SK-N-SH treated with all-trans-retinoic acid at 6 μM for 48 hours (cell line): ENCODE measurements around the gene RRP12.

Experiments used
- ATAC-seq: fragments of 200-7000 bp; cut with Tn5 transposase; 3 replicates; pipeline ENCODE4 v1.9.1; 2020; ENCODE audit warnings: mild to moderate bottlenecking, moderate library complexity
- ARNTL ChIP-seq: fragments of 450-650 bp; formaldehyde crosslinking; IDR thresholded peaks from 2 replicates; pipeline ENCODE4 v1.5.0; 2020; ENCODE audit warnings: low read depth, mild to moderate bottlenecking, moderate library complexity, borderline replicate concordance
- BACH2 ChIP-seq: fragments of 250-450 bp; sonication (Bioruptor Pico); IDR thresholded peaks from 2 replicates; pipeline ENCODE4 v1.9.0; 2021; ENCODE audit warnings: mild to moderate bottlenecking, borderline replicate concordance
- CREB5 ChIP-seq: fragments of 250-450 bp; sonication (Bioruptor Pico); IDR thresholded peaks from 2 replicates; pipeline ENCODE4 v1.5.1; 2020; ENCODE audit warnings: low read depth, mild to moderate bottlenecking, moderate library complexity
- CSDC2 ChIP-seq: fragments of 250-450 bp; sonication (Bioruptor Pico); IDR thresholded peaks from 2 replicates; pipeline ENCODE4 v1.5.0; 2020; ENCODE audit warnings: mild to moderate bottlenecking, moderate library complexity
- ESRRG ChIP-seq: fragments of 250-450 bp; sonication (Bioruptor Pico); IDR thresholded peaks from 2 replicates; pipeline ENCODE4 v1.6.1; 2021; ENCODE audit warnings: mild to moderate bottlenecking
- GLIS3 ChIP-seq: fragments of 250-450 bp; sonication (Bioruptor Pico); IDR thresholded peaks from 2 replicates; pipeline ENCODE4 v1.5.0; 2020; ENCODE audit warnings: mild to moderate bottlenecking, moderate library complexity
- ISL1 ChIP-seq: fragments of 250-450 bp; sonication (Bioruptor Pico); IDR thresholded peaks from 2 replicates; pipeline ENCODE4 v2.1.2; 2022; ENCODE audit warnings: mild to moderate bottlenecking, moderate library complexity
- OSR1 ChIP-seq: fragments of 250-450 bp; sonication (Bioruptor Pico); IDR thresholded peaks from 2 replicates; pipeline ENCODE4 v1.8.0; 2022; ENCODE audit warnings: moderate library complexity, mild to moderate bottlenecking, inconsistent platforms
- PATZ1 ChIP-seq: fragments of 250-450 bp; sonication (Bioruptor Pico); IDR thresholded peaks from 2 replicates; pipeline ENCODE4 v1.8.0; 2020; ENCODE audit warnings: mild to moderate bottlenecking, moderate library complexity, borderline replicate concordance
- PPARA ChIP-seq: fragments of 250-450 bp; sonication (Bioruptor Pico); IDR thresholded peaks from 2 replicates; pipeline ENCODE4 v1.5.0; 2020; ENCODE audit warnings: mild to moderate bottlenecking, borderline replicate concordance
- RARB ChIP-seq: fragments of 250-450 bp; sonication (Bioruptor Pico); IDR thresholded peaks from 2 replicates; pipeline ENCODE4 v1.8.0; 2021; ENCODE audit warnings: mild to moderate bottlenecking, moderate library complexity
- SNAI2 ChIP-seq: fragments of 250-450 bp; sonication (Bioruptor Pico); IDR thresholded peaks from 2 replicates; pipeline ENCODE4 v1.5.0; 2020; ENCODE audit warnings: mild to moderate bottlenecking, moderate library complexity
- TCF4 ChIP-seq: fragments of 250-450 bp; sonication (Bioruptor Pico); IDR thresholded peaks from 2 replicates; pipeline ENCODE4 v1.8.0; 2021; ENCODE audit warnings: mild to moderate bottlenecking, moderate library complexity, borderline replicate concordance
- TOX ChIP-seq: fragments of 250-450 bp; sonication (Bioruptor Pico); IDR thresholded peaks from 2 replicates; pipeline ENCODE4 v1.8.0; 2021; ENCODE audit warnings: mild to moderate bottlenecking, moderate library complexity, borderline replicate concordance
- ZC3H10 ChIP-seq: fragments of 250-450 bp; sonication (Bioruptor Pico); IDR thresholded peaks from 2 replicates; pipeline ENCODE4 v1.5.1; 2021; ENCODE audit warnings: mild to moderate bottlenecking, moderate library complexity
- ZFP3 ChIP-seq: fragments of 250-450 bp; sonication (Bioruptor Pico); IDR thresholded peaks from 2 replicates; pipeline ENCODE4 v1.5.0; 2020; ENCODE audit warnings: mild to moderate bottlenecking, moderate library complexity
- ZFP30 ChIP-seq: fragments of 450-650 bp; formaldehyde crosslinking; IDR thresholded peaks from 2 replicates; pipeline ENCODE4 v1.5.0; 2022; ENCODE audit warnings: mild to moderate bottlenecking, moderate library complexity
- ZNF565 ChIP-seq: fragments of 450-650 bp; formaldehyde crosslinking; conservative IDR thresholded peaks from 2 replicates; pipeline ENCODE4 v1.5.0; 2020; ENCODE audit warnings: low read depth, mild to moderate bottlenecking, moderate library complexity
- ZNF70 ChIP-seq: fragments of 450-650 bp; formaldehyde crosslinking; IDR thresholded peaks from 2 replicates; pipeline ENCODE4 v1.5.0; 2020; ENCODE audit warnings: mild to moderate bottlenecking, moderate library complexity
- ZNF8 ChIP-seq: fragments of 450-650 bp; formaldehyde crosslinking; IDR thresholded peaks from 2 replicates; pipeline ENCODE4 v1.5.0; 2020; ENCODE audit warnings: mild to moderate bottlenecking, moderate library complexity
- TF ChIP-seq, protein P1 (sequence below): fragments of 250-450 bp; sonication (Bioruptor Pico); IDR thresholded peaks from 2 replicates; pipeline ENCODE4 v1.5.0; 2020; ENCODE audit warnings: mild to moderate bottlenecking, moderate library complexity
- TF ChIP-seq, protein P2 (sequence below): fragments of 250-450 bp; sonication (Bioruptor Pico); IDR thresholded peaks from 2 replicates; pipeline ENCODE4 v1.8.0; 2021; ENCODE audit warnings: low read depth, mild to moderate bottlenecking, moderate library complexity, borderline replicate concordance

The RRP12 gene

DNA sequence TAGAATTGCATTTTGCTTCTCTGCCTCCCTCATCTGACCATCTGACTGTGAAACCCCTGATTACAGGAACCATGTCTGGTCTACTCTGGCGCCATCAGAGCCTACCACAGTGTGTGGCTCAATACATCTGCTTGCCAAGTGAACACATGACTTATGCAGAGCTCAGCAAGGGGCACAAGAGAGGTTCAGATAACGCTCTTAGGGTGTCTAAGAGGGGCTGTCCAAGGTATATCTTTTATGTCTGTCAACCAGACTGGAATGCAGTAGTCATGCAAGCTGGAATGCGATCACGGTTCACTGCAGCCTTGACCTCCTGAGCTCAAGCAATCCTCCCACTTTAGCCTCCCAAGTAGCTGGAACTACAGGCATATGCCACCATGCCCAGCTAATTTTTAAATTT, 10.3 kb upstream of the RRP12 start (continued):
- TF ChIP-seq BACH2 (CRISPR knock-in tag) (no peak), OSR1 (CRISPR knock-in tag) (no peak), CSDC2 (CRISPR knock-in tag) (no peak), ZC3H10 (no peak), ZNF70 (CRISPR knock-in tag) (no peak), TCF4 (CRISPR knock-in tag) (no peak)

DNA sequence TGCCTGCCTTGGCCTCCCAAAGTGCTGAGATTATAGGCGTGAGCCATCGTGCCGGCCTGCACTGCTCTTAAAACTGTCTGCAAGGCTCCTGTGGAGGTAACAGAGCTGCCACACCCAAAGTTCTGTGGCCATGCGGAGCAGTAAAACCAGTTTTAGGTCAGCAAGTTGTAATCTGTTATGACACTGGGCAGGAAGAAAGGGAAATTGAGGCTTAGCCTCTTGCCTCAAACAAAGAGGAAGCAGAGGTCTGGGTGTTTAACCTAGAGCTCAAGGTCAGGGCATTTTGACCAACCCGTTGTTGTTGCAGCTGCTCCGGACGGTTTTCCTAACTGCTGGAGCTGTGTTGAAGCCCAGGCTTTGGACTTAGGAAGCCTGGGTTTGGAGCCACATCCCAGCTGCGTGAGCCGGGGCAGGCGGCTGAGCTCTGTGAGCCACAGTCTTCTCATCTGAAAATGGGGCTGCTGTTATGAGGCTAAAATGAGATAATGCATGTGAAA, 7.4 kb upstream of the RRP12 start:
- TF ChIP-seq ZFP3 (CRISPR knock-in tag) (no peak), ZNF70 (CRISPR knock-in tag) (no peak), CREB5 (no peak), ZNF8 (no peak), ZC3H10 (no peak), ZNF565 (CRISPR knock-in tag) (no peak), GLIS3 (CRISPR knock-in tag) (no peak), PPARA (CRISPR knock-in tag) (no peak), PATZ1 (CRISPR knock-in tag) (no peak), SNAI2 (CRISPR knock-in tag) (no peak), ZFP30 (no peak), BACH2 (CRISPR knock-in tag) (no peak), CSDC2 (CRISPR knock-in tag) (no peak), ARNTL (CRISPR knock-in tag) (no peak), ESRRG (CRISPR knock-in tag) (no peak), TOX (CRISPR knock-in tag) (no peak)
- TF ChIP-seq, protein P1, sequence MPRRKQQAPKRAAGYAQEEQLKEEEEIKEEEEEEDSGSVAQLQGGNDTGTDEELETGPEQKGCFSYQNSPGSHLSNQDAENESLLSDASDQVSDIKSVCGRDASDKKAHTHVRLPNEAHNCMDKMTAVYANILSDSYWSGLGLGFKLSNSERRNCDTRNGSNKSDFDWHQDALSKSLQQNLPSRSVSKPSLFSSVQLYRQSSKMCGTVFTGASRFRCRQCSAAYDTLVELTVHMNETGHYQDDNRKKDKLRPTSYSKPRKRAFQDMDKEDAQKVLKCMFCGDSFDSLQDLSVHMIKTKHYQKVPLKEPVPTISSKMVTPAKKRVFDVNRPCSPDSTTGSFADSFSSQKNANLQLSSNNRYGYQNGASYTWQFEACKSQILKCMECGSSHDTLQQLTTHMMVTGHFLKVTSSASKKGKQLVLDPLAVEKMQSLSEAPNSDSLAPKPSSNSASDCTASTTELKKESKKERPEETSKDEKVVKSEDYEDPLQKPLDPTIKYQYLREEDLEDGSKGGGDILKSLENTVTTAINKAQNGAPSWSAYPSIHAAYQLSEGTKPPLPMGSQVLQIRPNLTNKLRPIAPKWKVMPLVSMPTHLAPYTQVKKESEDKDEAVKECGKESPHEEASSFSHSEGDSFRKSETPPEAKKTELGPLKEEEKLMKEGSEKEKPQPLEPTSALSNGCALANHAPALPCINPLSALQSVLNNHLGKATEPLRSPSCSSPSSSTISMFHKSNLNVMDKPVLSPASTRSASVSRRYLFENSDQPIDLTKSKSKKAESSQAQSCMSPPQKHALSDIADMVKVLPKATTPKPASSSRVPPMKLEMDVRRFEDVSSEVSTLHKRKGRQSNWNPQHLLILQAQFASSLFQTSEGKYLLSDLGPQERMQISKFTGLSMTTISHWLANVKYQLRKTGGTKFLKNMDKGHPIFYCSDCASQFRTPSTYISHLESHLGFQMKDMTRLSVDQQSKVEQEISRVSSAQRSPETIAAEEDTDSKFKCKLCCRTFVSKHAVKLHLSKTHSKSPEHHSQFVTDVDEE (CRISPR knock-in tag) = no peak
- TF ChIP-seq, protein P2, sequence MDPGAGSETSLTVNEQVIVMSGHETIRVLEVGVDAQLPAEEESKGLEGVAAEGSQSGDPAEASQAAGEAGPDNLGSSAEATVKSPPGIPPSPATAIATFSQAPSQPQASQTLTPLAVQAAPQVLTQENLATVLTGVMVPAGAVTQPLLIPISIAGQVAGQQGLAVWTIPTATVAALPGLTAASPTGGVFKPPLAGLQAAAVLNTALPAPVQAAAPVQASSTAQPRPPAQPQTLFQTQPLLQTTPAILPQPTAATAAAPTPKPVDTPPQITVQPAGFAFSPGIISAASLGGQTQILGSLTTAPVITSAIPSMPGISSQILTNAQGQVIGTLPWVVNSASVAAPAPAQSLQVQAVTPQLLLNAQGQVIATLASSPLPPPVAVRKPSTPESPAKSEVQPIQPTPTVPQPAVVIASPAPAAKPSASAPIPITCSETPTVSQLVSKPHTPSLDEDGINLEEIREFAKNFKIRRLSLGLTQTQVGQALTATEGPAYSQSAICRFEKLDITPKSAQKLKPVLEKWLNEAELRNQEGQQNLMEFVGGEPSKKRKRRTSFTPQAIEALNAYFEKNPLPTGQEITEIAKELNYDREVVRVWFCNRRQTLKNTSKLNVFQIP (CRISPR knock-in tag) = no peak
- ATAC-seq = no peak

DNA sequence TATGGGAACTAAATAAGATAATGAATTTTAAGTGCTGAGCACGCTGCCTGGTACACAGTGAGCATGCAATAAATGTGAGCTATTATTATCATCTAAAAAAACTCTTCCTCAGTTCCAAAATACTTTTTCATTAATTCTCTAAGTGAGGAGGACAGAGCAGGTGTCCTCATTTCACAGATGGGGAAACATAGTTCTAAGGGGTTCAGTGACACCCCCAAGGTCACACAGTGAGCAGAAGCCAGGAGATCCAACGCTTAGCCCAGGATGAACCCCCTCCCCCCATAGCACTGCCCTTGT, 6.8 kb upstream of the RRP12 start:
- TF ChIP-seq OSR1 (CRISPR knock-in tag) (no peak), PATZ1 (CRISPR knock-in tag) (no peak), SNAI2 (CRISPR knock-in tag) (no peak), ISL1 (CRISPR knock-in tag) (no peak), RARB (no peak), GLIS3 (CRISPR knock-in tag) (no peak), ARNTL (CRISPR knock-in tag) (no peak), PPARA (CRISPR knock-in tag) (no peak), CSDC2 (CRISPR knock-in tag) (no peak), ZNF8 (no peak), TCF4 (CRISPR knock-in tag) (no peak), ZNF565 (CRISPR knock-in tag) (no peak), ESRRG (CRISPR knock-in tag) (no peak), ZFP30 (no peak), TOX (CRISPR knock-in tag) (no peak), ZC3H10 (no peak)
- TF ChIP-seq, protein P2 (CRISPR knock-in tag) = no peak
- ATAC-seq = no peak
